Measurements from ENCODE around the gene LRRC4C. TPM values are rescaled to one million over a fixed set of nuclear protein-coding genes. Genes with fewer than 3 reads are reported as not detected.

The LRRC4C gene

Small RNA genes lying within 50 kb of the gene (small RNA-seq; reads per million reads assigned to genes)
- not detected for gene RF00019 (ENCODE audit: low read depth)
- gene RNU6-365P (ENCODE audit: low read depth), result not detected

Measured in mesenchymal stem cell (in vitro differentiated cells and primary cell).